ENCODE results near the gene DNAH6.

DNA sequence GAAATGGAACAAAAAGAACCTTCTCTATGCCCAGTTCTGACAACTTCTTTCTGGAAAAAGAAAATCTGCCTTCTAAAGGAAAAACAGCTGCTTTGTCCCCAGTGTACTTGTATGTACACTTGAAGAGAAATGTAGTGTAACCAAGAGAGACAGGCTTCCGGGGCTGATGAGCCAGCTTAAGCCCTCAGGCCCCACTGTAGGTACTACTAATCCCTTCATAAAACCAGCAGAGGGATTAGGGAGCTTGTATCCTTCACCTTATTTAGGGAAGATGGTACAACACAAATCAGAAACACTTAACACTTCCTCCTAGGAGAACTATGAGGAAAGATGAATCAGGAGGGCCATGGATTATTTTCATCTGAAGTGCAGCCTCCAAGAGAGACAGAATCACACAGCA lies 38.4 kb upstream of the DNAH6 start:
- TF ChIP-seq POLR2A (IDR thresholded peaks at IDR 0.05) = no peak
- TF ChIP-seq, protein P1, sequence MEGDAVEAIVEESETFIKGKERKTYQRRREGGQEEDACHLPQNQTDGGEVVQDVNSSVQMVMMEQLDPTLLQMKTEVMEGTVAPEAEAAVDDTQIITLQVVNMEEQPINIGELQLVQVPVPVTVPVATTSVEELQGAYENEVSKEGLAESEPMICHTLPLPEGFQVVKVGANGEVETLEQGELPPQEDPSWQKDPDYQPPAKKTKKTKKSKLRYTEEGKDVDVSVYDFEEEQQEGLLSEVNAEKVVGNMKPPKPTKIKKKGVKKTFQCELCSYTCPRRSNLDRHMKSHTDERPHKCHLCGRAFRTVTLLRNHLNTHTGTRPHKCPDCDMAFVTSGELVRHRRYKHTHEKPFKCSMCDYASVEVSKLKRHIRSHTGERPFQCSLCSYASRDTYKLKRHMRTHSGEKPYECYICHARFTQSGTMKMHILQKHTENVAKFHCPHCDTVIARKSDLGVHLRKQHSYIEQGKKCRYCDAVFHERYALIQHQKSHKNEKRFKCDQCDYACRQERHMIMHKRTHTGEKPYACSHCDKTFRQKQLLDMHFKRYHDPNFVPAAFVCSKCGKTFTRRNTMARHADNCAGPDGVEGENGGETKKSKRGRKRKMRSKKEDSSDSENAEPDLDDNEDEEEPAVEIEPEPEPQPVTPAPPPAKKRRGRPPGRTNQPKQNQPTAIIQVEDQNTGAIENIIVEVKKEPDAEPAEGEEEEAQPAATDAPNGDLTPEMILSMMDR (IDR thresholded peaks at IDR 0.05) = no peak
